Spleen (tissue), 11 donors: ENCODE data around the gene PTPN7. TPM values are rescaled to one million over a fixed set of nuclear protein-coding genes. Genes with fewer than 3 reads are reported as not detected.
A peak's percentile ranks its signal among the peaks of the same experiment; 100 is the strongest.

Source experiments
- DNase-seq: peaks from one replicate; pipeline ENCODE4 v3.0.0-alpha.2; 2020
- H3K27ac ChIP-seq, 8 donors: fragments of 200-600 bp; sonication (generic) in 7 of 8; 1 replicate in 4 of 8; 2 replicates in 4 of 8; pipeline versions ENCODE4 v1.5.0 to v1.8.0; 2016 to 2021; ENCODE audit warnings: inconsistent platforms in 4 of 8, mild to moderate bottlenecking in 4 of 8, moderate library complexity in 1 of 8
- H3K27me3 ChIP-seq, 7 donors: fragments of 200-600 bp; sonication (generic) in 6 of 7; replicated peaks in 1 of 7; 1 replicate in 4 of 7; 2 replicates in 3 of 7; pipeline versions ENCODE4 v1.5.0 to v1.8.0; 2016 to 2021; ENCODE audit warnings: inconsistent platforms in 3 of 7, mild to moderate bottlenecking in 1 of 7
- H3K36me3 ChIP-seq, 6 donors: fragments of 200-600 bp; sonication (generic) in 5 of 6; 1 replicate in 4 of 6; 2 replicates in 2 of 6; pipeline versions ENCODE4 v1.5.0 to v1.8.0; 2016 to 2021; ENCODE audit warnings: inconsistent platforms in 2 of 6
- H3K4me1 ChIP-seq, 6 donors: fragments of 200-600 bp; sonication (generic) in 5 of 6; 1 replicate in 3 of 6; 2 replicates in 3 of 6; pipeline versions ENCODE4 v1.5.0 to v1.8.0; 2016 to 2021; ENCODE audit warnings: inconsistent platforms in 3 of 6
- H3K4me3 ChIP-seq, 8 donors: fragments of 200-600 bp; sonication (generic) in 7 of 8; 1 replicate in 4 of 8; 2 replicates in 4 of 8; pipeline versions ENCODE4 v1.5.0 to v1.8.0; 2016 to 2021; ENCODE audit warnings: inconsistent platforms in 4 of 8, mild to moderate bottlenecking in 4 of 8, moderate library complexity in 2 of 8
- H3K9me3 ChIP-seq, 8 donors: fragments of 200-600 bp; sonication (generic) in 7 of 8; 1 replicate in 4 of 8; 2 replicates in 4 of 8; pipeline versions ENCODE4 v1.5.0 to v1.8.0; 2016 to 2021; ENCODE audit warnings: inconsistent platforms in 4 of 8
- POLR2A ChIP-seq, 3 donors: fragments of 450-650 bp; IDR thresholded peaks; one replicate each; pipeline ENCODE4 v1.5.1; 2017; ENCODE audit warnings: antibody characterized with exemption in 3 of 3, mild to moderate bottlenecking in 1 of 3
- POLR2AphosphoS5 ChIP-seq, 3 donors: sonication (generic); formaldehyde crosslinking; IDR thresholded peaks; one replicate each; pipeline ENCODE4 v1.5.1; 2017; ENCODE audit warnings: antibody characterized with exemption in 3 of 3
- WGBS, 5 donors: extraction: QIAGEN DNeasy Blood & Tissue Kit in 3 of 5; methylation state at CpG; one replicate each; pipeline versions ENCODE4 v1.1.5 to v1.1.7; 2013 to 2018; 5-methylcytosine and 5-hydroxymethylcytosine counted together
- intact Hi-C: fragments of 100-400 bp; cut with DNase I; formaldehyde crosslinking; loops from one replicate; pipeline ENCODE4 v1.15.0; 2023; ENCODE audit warnings: low total_unique reads
- polyA plus RNA-seq, 3 donors: library from polyadenylated mRNA; stranded (reverse); fragments of 200-250 nt; gene quantifications; one replicate each; pipeline ENCODE4 v1.2.1, GENCODE V29; 2013
- total RNA-seq, 7 donors: library from RNA; depleted of rRNA in 3 of 7; stranded (reverse); fragments of >200 nt in 3 of 7; fragmentation: NEBNext Ultra II Directional in 4 of 7; extraction: Animal tissue kit (Norgen Biotek cat#: 25700) in 4 of 7; gene quantifications; one replicate each; pipeline versions ENCODE4 v1.1.0 to v1.2.1, GENCODE V29; 2016 to 2021
- TF ChIP-seq, protein P1 (sequence below), 11 experiments: fragments of 200-600 bp in 7 of 11; fragments of 450-650 bp in 4 of 11; sonication (generic) in 4 of 11; IDR thresholded peaks in 8 of 11; conservative IDR thresholded peaks in 3 of 11; 1 replicate in 7 of 11; 2 replicates in 4 of 11; pipeline versions ENCODE4 v1.4.0 to v1.8.0; 2016 to 2021; ENCODE audit warnings: antibody characterized with exemption in 11 of 11, inconsistent platforms in 4 of 11, mild to moderate bottlenecking in 1 of 11
- donor health status: healthy with polysubstance abuse.
- donor health status: DM: no; HTN: no; CAD: no; lungs with moderate emphysema.
- donor health status: DM: no; HTN: no; CAD: no.
- donor health status: Bipolar disorder and iron deficiency.
- donor health status: healthy.
- donor health status: DM: no; HTN: no; CAD: no.
- donor health status: DM: yes; HTN: yes; CAD: no.

PTPN7 gene
- total and polyA plus RNA-seq, 10 donors, result 27.8 to 49.0 (median 40.3) TPM

DNA sequence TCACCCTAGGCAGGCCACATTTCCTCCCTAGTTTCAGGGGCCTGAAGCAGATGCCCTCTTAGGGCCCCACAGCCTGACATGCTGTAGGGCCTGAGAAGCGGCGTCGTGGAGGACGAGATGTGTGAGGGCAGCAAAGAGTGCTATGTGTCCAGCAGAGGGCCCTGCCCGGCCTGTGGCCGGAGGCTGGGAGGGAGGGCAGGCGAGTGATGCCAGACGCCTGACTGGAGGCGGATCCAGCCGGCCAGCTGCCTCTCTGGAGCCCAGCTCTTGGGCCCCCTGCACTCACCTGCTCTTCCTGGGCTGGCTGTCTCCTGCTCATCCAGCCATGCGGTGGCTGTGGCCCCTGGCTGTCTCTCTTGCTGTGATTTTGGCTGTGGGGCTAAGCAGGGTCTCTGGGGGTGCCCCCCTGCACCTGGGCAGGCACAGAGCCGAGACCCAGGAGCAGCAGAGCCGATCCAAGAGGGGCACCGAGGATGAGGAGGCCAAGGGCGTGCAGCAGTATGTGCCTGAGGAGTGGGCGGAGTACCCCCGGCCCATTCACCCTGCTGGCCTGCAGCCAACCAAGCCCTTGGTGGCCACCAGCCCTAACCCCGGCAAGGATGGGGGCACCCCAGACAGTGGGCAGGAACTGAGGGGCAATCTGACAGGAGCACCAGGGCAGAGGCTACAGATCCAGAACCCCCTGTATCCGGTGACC, 37.6 kb downstream of the PTPN7 start, which contains the start of gene GPR37L1:
Gene GPR37L1 (plus strand): TSS at position 279 of the 697 bp plus-strand sequence. CDS start 47 bp downstream, at position 326.
- H3K27me3 ChIP-seq, result peaks cover 0 to 38% (median 0%) of the 10 kb centered on the region in 7 donors
- H3K27ac ChIP-seq, result no peak within 1 kb of the TSS
- intact Hi-C loops, result no loop called here
- WGBS, 5 donors, result 67 to 83% (median 71%) methylated on average over 14 to 19 of the region's 19 CpGs
- no peaks in the 10 kb centered on the region for H3K36me3 ChIP-seq
- no peak for DNase-seq
- H3K4me3 ChIP-seq, result no peak within 1 kb of the TSS
- TF ChIP-seq POLR2AphosphoS5 (IDR thresholded peaks at IDR 0.05), result peak in 1 of 3 donors; percentile 24
- TF ChIP-seq, protein P1, sequence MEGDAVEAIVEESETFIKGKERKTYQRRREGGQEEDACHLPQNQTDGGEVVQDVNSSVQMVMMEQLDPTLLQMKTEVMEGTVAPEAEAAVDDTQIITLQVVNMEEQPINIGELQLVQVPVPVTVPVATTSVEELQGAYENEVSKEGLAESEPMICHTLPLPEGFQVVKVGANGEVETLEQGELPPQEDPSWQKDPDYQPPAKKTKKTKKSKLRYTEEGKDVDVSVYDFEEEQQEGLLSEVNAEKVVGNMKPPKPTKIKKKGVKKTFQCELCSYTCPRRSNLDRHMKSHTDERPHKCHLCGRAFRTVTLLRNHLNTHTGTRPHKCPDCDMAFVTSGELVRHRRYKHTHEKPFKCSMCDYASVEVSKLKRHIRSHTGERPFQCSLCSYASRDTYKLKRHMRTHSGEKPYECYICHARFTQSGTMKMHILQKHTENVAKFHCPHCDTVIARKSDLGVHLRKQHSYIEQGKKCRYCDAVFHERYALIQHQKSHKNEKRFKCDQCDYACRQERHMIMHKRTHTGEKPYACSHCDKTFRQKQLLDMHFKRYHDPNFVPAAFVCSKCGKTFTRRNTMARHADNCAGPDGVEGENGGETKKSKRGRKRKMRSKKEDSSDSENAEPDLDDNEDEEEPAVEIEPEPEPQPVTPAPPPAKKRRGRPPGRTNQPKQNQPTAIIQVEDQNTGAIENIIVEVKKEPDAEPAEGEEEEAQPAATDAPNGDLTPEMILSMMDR (IDR thresholded peaks at IDR 0.05 in 8 of 11, conservative IDR thresholded peaks at IDR 0.05 in 3 of 11), result peak in 2 of 11 experiments; percentile 7 to 43
- no peak for TF ChIP-seq POLR2A (IDR thresholded peaks at IDR 0.05)
- no peaks in the 10 kb centered on the region for H3K4me1 ChIP-seq
- H3K9me3 ChIP-seq, result no peaks in the 10 kb centered on the region

DNA sequence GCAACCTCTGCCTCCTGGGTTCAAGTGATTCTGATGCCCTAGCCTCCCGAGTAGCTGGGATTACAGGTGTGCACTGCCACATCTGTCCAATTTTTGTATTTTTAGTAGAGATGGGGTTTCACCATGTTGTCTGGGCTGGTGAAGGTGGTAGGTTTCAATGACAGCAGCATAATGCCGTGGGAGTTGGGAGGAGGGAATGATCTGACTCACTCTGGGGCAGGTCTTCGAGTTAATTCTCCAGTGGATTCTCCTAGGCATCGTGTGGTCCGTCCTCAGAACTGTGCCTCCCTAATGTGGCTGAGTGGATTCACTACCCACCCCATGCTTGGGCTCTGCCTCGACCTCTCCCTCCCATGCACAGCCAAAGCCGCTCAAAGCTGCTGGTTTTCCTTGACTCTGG, 39.4 kb downstream of the PTPN7 start:
- H3K4me1 ChIP-seq, result no peaks in the 10 kb centered on the region
- TF ChIP-seq, protein P1 (IDR thresholded peaks at IDR 0.05 in 8 of 11, conservative IDR thresholded peaks at IDR 0.05 in 3 of 11), result no peak
- DNase-seq, result no peak
- WGBS, 5 donors, result 69 to 84% (median 78%) methylated on average over 7 of the region's 7 CpGs
- intact Hi-C loops, result no loop called here
- H3K4me3 ChIP-seq, result no peak overlapping the region
- H3K27ac ChIP-seq, result no peak overlapping the region
- H3K9me3 ChIP-seq, result no peaks in the 10 kb centered on the region
- H3K36me3 ChIP-seq, result no peaks in the 10 kb centered on the region
- H3K27me3 ChIP-seq, result peaks cover 0 to 29% (median 0%) of the 10 kb centered on the region in 7 donors

DNA sequence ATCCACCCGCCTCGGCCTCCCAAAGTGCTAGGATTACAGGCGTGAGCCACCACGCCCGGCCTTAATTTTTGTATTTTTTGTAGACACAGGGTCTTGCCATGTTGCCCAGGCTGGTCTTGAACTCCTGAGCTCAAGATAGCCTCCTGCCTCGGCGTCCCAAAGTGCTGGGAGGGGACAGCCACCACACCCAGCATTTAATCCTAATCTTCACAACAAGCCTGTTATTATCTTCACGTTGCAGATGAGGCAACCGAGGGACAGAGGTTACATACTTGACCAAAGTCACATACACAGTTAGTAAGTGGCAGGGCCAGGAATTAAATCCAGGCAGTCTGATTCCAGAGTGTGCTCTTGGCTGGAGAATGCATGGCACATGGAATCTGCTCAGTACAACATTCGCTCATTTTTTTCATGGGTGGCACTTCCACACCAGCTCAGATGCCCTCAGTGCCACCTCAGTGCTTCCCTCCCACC, 42.5 kb downstream of the PTPN7 start:
- 78 to 92% (median 81%) methylated on average over 10 of the region's 10 CpGs for WGBS, 5 donors
- Histone ChIP-seq H3K4me3 (no peak overlapping the region), H3K27me3 (peaks cover 0 to 20% (median 0%) of the 10 kb centered on the region in 7 donors), H3K4me1 (no peaks in the 10 kb centered on the region), H3K36me3 (no peaks in the 10 kb centered on the region), H3K9me3 (no peaks in the 10 kb centered on the region), H3K27ac (no peak overlapping the region)
- TF ChIP-seq POLR2A (IDR thresholded peaks at IDR 0.05) (no peak), POLR2AphosphoS5 (IDR thresholded peaks at IDR 0.05) (no peak)
- TF ChIP-seq, protein P1 (IDR thresholded peaks at IDR 0.05 in 8 of 11, conservative IDR thresholded peaks at IDR 0.05 in 3 of 11), result no peak
- no peak for DNase-seq
- intact Hi-C loops, result loop anchor here (5.0 kb wide), 1 partner anchor 111 kb away; no protein-coding TSS in a partner anchor

DNA sequence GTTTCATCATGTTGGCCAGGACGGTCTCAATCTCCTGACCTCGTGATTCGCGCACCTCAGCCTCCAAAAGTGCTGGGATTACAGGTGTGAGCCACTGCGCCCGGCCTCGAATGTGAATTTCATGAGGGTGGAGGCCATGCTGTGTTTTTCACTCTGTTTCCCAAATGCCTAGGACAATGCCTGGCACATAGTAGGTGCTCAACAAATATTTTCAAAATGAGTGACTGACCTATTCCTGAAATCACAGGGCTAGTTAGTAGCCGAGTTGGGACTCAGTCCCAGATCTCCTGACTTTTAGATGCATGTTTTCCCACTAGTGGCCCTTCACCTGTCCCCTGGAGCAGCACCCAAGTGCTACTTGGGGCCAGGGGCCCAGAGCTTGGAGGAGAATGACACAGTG, 44.1 kb downstream of the PTPN7 start:
- intact Hi-C loops, result loop anchor here (5.0 kb wide), 1 partner anchor 109 kb away; no protein-coding TSS in a partner anchor
- H3K27me3 ChIP-seq, result peaks cover 0 to 10% (median 0%) of the 10 kb centered on the region in 7 donors
- WGBS, 5 donors, result 86 to 95% (median 94%) methylated on average over 5 to 8 of the region's 8 CpGs

More for the DNA sequence above, 44.1 kb downstream of the PTPN7 start:
- H3K9me3 ChIP-seq, result no peaks in the 10 kb centered on the region
- no peak for DNase-seq
- no peaks in the 10 kb centered on the region for H3K36me3 ChIP-seq
- H3K4me1 ChIP-seq, result no peaks in the 10 kb centered on the region
- no peak overlapping the region for H3K27ac ChIP-seq
- no peak overlapping the region for H3K4me3 ChIP-seq
- no peak for TF ChIP-seq POLR2AphosphoS5 (IDR thresholded peaks at IDR 0.05)
- TF ChIP-seq POLR2A (IDR thresholded peaks at IDR 0.05), result no peak
- TF ChIP-seq, protein P1 (IDR thresholded peaks at IDR 0.05 in 8 of 11, conservative IDR thresholded peaks at IDR 0.05 in 3 of 11), result no peak
